DOHH2 (cell line): ENCODE data around the gene PRMT7.

Experiments
- H3F3A ChIP-seq: fragments of 200-600 bp; sonication (generic), shearing (Covaris generic); 2 replicates; pipeline ENCODE4 v1.6.0; 2016; ENCODE audit warnings: antibody characterized with exemption, mild to moderate bottlenecking; ENCODE audit not compliant: control insufficient read depth, insufficient read depth
- H3K27ac ChIP-seq: fragments of 200-600 bp; sonication (generic); 2 replicates; pipeline ENCODE4 v1.5.1; 2014; ENCODE audit warnings: low read depth, mild to moderate bottlenecking, low read length, moderate library complexity
- H3K27me3 ChIP-seq: fragments of 200-600 bp; sonication (generic); 2 replicates; pipeline ENCODE4 v1.6.1; 2014; ENCODE audit warnings: mild to moderate bottlenecking, low read length, mixed read lengths; ENCODE audit not compliant: control insufficient read depth
- H3K36me3 ChIP-seq: fragments of 200-600 bp; sonication (generic); 2 replicates; pipeline ENCODE4 v1.6.1; 2014; ENCODE audit warnings: mild to moderate bottlenecking, low read length, moderate library complexity, mixed read lengths; ENCODE audit not compliant: control insufficient read depth
- H3K4me1 ChIP-seq: fragments of 200-600 bp; sonication (generic); 2 replicates; pipeline ENCODE4 v1.6.1; 2014; ENCODE audit warnings: mild to moderate bottlenecking, low read length, mixed read lengths; ENCODE audit not compliant: control insufficient read depth
- H3K4me2 ChIP-seq: fragments of 200-600 bp; sonication (generic); 2 replicates; pipeline ENCODE4 v1.6.0; 2014; ENCODE audit warnings: mild to moderate bottlenecking, low read length, moderate library complexity
- H3K4me3 ChIP-seq: fragments of 200-600 bp; sonication (generic); 2 replicates; pipeline ENCODE4 v1.5.1; 2014; ENCODE audit warnings: mild to moderate bottlenecking, low read length, mixed read lengths
- H3K79me2 ChIP-seq: fragments of 200-600 bp; sonication (generic); 2 replicates; pipeline ENCODE4 v1.6.1; 2014; ENCODE audit warnings: mild to moderate bottlenecking, low read length, mixed read lengths; ENCODE audit not compliant: control insufficient read depth
- H3K9me2 ChIP-seq: fragments of 200-600 bp; sonication (generic); replicated peaks from 2 replicates; pipeline ENCODE4 v1.6.1; 2014; ENCODE audit warnings: mild to moderate bottlenecking, low read length, mixed read lengths; ENCODE audit not compliant: control insufficient read depth
- H3K9me3 ChIP-seq: fragments of 200-600 bp; sonication (generic); 2 replicates; pipeline ENCODE4 v1.6.1; 2014; ENCODE audit warnings: antibody characterized with exemption, low read length, mixed read lengths; ENCODE audit not compliant: control insufficient read depth, insufficient read depth
- H4K20me1 ChIP-seq: fragments of 200-600 bp; sonication (generic); 2 replicates; pipeline ENCODE4 v1.6.0; 2014; ENCODE audit warnings: low read depth, mild to moderate bottlenecking, antibody characterized with exemption, low read length, moderate library complexity; ENCODE audit not compliant: control insufficient read depth, insufficient read depth
- EZH2phosphoT487 ChIP-seq: fragments of 200-600 bp; sonication (generic); IDR thresholded peaks from 2 replicates; pipeline ENCODE4 v1.6.1; 2017; ENCODE audit warnings: borderline replicate concordance, mild to moderate bottlenecking, antibody characterized with exemption, low read length, moderate library complexity, mixed read lengths
- TF ChIP-seq, protein P1 (sequence below): fragments of 200-600 bp; sonication (generic); IDR thresholded peaks from one replicate; pipeline ENCODE4 v1.5.1; 2014; ENCODE audit warnings: antibody characterized with exemption, mild to moderate bottlenecking, low read depth, low read length; ENCODE audit not compliant: poor library complexity, severe bottlenecking

PRMT7 gene

DNA sequence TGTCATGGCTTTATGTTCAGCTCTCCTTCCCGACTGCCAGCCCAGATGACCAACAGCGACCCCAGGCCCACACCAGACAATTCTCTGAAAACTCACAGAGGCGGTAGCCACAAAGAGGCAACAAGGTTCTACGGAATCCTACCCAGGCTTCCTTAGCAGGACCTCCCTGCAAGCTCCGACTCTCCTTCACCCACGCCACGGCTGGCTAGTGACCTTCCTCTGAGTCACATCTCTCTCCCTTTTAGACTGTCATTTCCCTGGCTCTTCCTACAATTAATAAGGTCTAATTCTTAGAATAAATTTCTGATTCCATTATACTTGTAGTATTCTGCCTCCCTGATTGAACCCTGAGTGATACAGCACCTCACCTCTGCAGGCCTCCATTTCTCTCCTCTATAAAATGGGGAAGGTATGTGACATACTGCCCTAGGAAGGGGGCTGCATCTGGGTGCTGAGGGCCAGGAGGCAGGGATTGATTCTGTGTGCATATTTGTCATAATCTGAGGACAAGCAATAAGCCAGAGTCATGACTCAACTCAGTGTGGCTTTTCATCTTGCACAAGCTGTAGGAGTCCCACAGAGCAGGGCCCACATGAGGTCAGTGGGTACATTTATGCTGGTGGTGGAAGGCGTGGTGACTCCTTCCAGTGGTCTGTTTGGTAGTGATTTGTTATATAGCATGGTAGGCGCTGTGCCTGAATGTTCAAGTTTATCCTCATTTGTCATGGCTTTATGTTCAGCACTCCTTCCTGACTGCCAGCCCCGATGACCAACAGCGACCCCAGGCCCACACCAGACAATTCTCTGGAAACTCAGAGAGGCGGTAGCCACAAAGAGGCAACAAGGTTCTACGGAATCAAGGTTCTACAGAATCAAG, 91.3 kb downstream of the PRMT7 start:
- Histone ChIP-seq H3K4me3 (no peak overlapping the region), H4K20me1 (no peaks in the 10 kb centered on the region), H3K27ac (no peak overlapping the region), H3K4me1 (no peaks in the 10 kb centered on the region), H3K79me2 (no peaks in the 10 kb centered on the region), H3K9me3 (no peaks in the 10 kb centered on the region), H3F3A (no peaks in the 10 kb centered on the region), H3K4me2 (no peak overlapping the region), H3K36me3 (no peaks in the 10 kb centered on the region), H3K9me2 (no peaks in the 10 kb centered on the region), H3K27me3 (peaks cover 8% of the 10 kb centered on the region)
- TF ChIP-seq, protein P1, sequence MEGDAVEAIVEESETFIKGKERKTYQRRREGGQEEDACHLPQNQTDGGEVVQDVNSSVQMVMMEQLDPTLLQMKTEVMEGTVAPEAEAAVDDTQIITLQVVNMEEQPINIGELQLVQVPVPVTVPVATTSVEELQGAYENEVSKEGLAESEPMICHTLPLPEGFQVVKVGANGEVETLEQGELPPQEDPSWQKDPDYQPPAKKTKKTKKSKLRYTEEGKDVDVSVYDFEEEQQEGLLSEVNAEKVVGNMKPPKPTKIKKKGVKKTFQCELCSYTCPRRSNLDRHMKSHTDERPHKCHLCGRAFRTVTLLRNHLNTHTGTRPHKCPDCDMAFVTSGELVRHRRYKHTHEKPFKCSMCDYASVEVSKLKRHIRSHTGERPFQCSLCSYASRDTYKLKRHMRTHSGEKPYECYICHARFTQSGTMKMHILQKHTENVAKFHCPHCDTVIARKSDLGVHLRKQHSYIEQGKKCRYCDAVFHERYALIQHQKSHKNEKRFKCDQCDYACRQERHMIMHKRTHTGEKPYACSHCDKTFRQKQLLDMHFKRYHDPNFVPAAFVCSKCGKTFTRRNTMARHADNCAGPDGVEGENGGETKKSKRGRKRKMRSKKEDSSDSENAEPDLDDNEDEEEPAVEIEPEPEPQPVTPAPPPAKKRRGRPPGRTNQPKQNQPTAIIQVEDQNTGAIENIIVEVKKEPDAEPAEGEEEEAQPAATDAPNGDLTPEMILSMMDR = no peak
- no peak for TF ChIP-seq EZH2phosphoT487

DNA sequence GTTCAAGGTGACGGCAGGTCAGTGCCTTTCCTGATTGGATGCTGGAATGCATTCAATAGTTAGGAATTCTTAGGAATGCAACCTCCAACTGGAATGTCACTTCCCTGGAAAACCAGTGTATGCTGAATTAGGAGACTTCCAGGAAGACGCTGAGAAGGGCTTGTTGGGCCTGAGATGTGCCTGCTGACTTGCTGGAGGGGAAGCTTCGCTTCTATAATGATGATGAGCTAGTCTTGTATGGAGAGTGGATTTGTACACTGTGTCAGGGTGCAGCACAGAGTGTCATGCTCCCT, 91.9 kb downstream of the PRMT7 start:
- Histone ChIP-seq H3K27me3 (peaks cover 7% of the 10 kb centered on the region; the same call in 1 of the 2 replicates), H3K9me2 (no peaks in the 10 kb centered on the region), H3K36me3 (no peaks in the 10 kb centered on the region), H3K4me1 (no peaks in the 10 kb centered on the region), H3K4me2 (no peak overlapping the region), H3K9me3 (no peaks in the 10 kb centered on the region), H3F3A (no peaks in the 10 kb centered on the region), H4K20me1 (no peaks in the 10 kb centered on the region), H3K27ac (no peak overlapping the region), H3K4me3 (no peak overlapping the region), H3K79me2 (no peaks in the 10 kb centered on the region)
- TF ChIP-seq, protein P1 = no peak
- no peak for TF ChIP-seq EZH2phosphoT487

DNA sequence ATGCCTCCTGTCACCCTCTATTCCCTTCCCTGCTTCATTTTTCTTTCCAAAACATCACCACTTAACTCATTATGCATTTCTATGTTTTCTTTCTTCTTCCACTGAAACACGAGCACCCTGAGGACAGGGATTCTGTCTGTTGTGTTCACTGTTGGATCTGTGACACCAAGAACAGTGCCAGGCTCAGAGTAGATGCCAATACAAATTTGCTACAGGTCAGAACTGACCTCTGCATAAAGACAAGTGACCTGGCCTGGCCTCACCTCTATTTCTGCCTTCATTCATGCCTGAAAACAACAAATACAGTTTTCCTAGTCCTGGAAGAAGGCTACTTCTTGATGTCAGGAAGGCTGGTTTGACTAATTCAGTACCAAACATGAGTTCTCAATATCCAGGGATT, 92.4 kb downstream of the PRMT7 start:
- Histone ChIP-seq H3K36me3 (no peaks in the 10 kb centered on the region), H3K4me2 (no peak overlapping the region), H3K79me2 (no peaks in the 10 kb centered on the region), H3F3A (no peaks in the 10 kb centered on the region), H3K4me1 (no peaks in the 10 kb centered on the region), H3K27ac (no peak overlapping the region), H3K27me3 (peaks cover 7% of the 10 kb centered on the region; the same call in 1 of the 2 replicates), H3K4me3 (no peak overlapping the region), H3K9me2 (no peaks in the 10 kb centered on the region), H4K20me1 (no peaks in the 10 kb centered on the region), H3K9me3 (no peaks in the 10 kb centered on the region)
- TF ChIP-seq, protein P1 = no peak
- no peak for TF ChIP-seq EZH2phosphoT487
